IMR-90 (cell line): ENCODE results near the gene ZDHHC14. TPM values are rescaled to one million over a fixed set of nuclear protein-coding genes. Genes with fewer than 3 reads are reported as not detected.

ENCODE experiments used
- ATAC-seq: fragments of 200-7000 bp; cut with Tn5 transposase; 2 replicates; pipeline ENCODE4 v1.9.1; 2020; ENCODE audit warnings: low read depth, mild to moderate bottlenecking, moderate library complexity
- BruUV-seq: library from RNA; stranded (reverse); fragments of 400-500 nt; replicated peaks from 2 replicates; lab custom pipeline; 2021; lab: Mats Ljungman, UMichigan
- CTCF ChIA-PET: fragments of 300-600 bp; formaldehyde crosslinking; extraction: SDS; loops from one replicate; lab custom pipeline; 2021; ENCODE audit warnings: antibody characterized with exemption; lab: Yijun Ruan, JAX
- POLR2A ChIA-PET: fragments of 300-600 bp; sonication (Branson Sonifier 250); formaldehyde crosslinking; loops from one replicate; lab custom pipeline; 2022; ENCODE audit warnings: antibody characterized with exemption; ENCODE audit not compliant: unreplicated experiment; lab: Charles Lee
- DNase-seq: peaks from one replicate; pipeline ENCODE4 v3.0.0; 2013
- H2AFZ ChIP-seq: replicated peaks from 2 replicates; pipeline ENCODE3; 2013; ENCODE audit warnings: low read length, mild to moderate bottlenecking; ENCODE audit not compliant: poor library complexity
- H2AK5ac ChIP-seq: 2 replicates; pipeline ENCODE4 v1.6.1; 2013; ENCODE audit warnings: low read depth, low read length, inconsistent platforms
- H2AK9ac ChIP-seq: replicated peaks from 2 replicates; pipeline ENCODE3; 2013; ENCODE audit warnings: mild to moderate bottlenecking, low read depth, low read length, moderate library complexity; ENCODE audit not compliant: poor library complexity
- H2BK120ac ChIP-seq: 2 replicates; pipeline ENCODE4 v1.6.1; 2013; ENCODE audit warnings: low read depth, low read length, inconsistent platforms
- H2BK15ac ChIP-seq: 3 replicates; pipeline ENCODE4 v1.6.1; 2013; ENCODE audit warnings: low read depth, low read length, inconsistent platforms
- H2BK20ac ChIP-seq: 2 replicates; pipeline ENCODE4 v1.6.1; 2013; ENCODE audit warnings: low read depth, mild to moderate bottlenecking, inconsistent platforms, low read length, moderate library complexity
- H2BK5ac ChIP-seq: 2 replicates; pipeline ENCODE4 v1.6.1; 2013; ENCODE audit warnings: mild to moderate bottlenecking, low read depth, low read length, inconsistent platforms; ENCODE audit not compliant: poor library complexity, severe bottlenecking
- H3K14ac ChIP-seq: replicated peaks from 2 replicates; pipeline ENCODE4 v1.6.1; 2013; ENCODE audit warnings: low read depth, low read length, inconsistent platforms
- H3K18ac ChIP-seq: 2 replicates; pipeline ENCODE4 v1.6.1; 2013; ENCODE audit warnings: low read depth, low read length, control low read depth
- H3K23ac ChIP-seq: 2 replicates; pipeline ENCODE4 v1.6.1; 2013; ENCODE audit warnings: low read depth, low read length, inconsistent platforms
- H3K27ac ChIP-seq: 2 replicates; pipeline ENCODE4 v1.5.1; 2013; ENCODE audit warnings: mild to moderate bottlenecking, control low read depth, low read length; ENCODE audit not compliant: insufficient read depth
- H3K27me3 ChIP-seq: 2 replicates; pipeline ENCODE4 v1.6.1; 2013; ENCODE audit warnings: low read length; ENCODE audit not compliant: control insufficient read depth, insufficient read depth
- H3K36me3 ChIP-seq: 2 replicates; pipeline ENCODE4 v1.6.1; 2013; ENCODE audit warnings: low read length, mixed read lengths; ENCODE audit not compliant: control insufficient read depth, insufficient read depth
- H3K4ac ChIP-seq: 2 replicates; pipeline ENCODE4 v1.6.1; 2013; ENCODE audit warnings: low read depth, low read length, inconsistent platforms
- H3K4me1 ChIP-seq: 2 replicates; pipeline ENCODE4 v1.6.1; 2013; ENCODE audit warnings: low read length, mixed read lengths; ENCODE audit not compliant: control insufficient read depth, insufficient read depth
- H3K4me2 ChIP-seq: 2 replicates; pipeline ENCODE4 v1.6.1; 2013; ENCODE audit warnings: low read depth, mild to moderate bottlenecking, control low read depth, low read length, moderate library complexity
- H3K4me3 ChIP-seq: 2 replicates; pipeline ENCODE4 v1.5.1; 2013; ENCODE audit warnings: low read depth, mild to moderate bottlenecking, control low read depth, low read length, moderate library complexity; ENCODE audit not compliant: insufficient read depth
- H3K56ac ChIP-seq: 2 replicates; pipeline ENCODE4 v1.6.1; 2013; ENCODE audit warnings: low read length, inconsistent platforms; ENCODE audit not compliant: insufficient read depth; ENCODE audit errors: extremely low read depth
- H3K79me1 ChIP-seq, 2 experiments: 2 replicates each; pipeline ENCODE4 v1.6.1; 2013; ENCODE audit warnings: low read length in 2 of 2, inconsistent platforms in 1 of 2, low read depth in 1 of 2
- H3K9ac ChIP-seq: 2 replicates; pipeline ENCODE4 v1.6.1; 2013; ENCODE audit warnings: low read depth, low read length, control low read depth
- H3K9me1 ChIP-seq: 2 replicates; pipeline ENCODE4 v1.6.1; 2013; ENCODE audit warnings: low read length, inconsistent platforms; ENCODE audit not compliant: insufficient read depth
- H3K9me3 ChIP-seq: 2 replicates; pipeline ENCODE4 v1.6.1; 2013; ENCODE audit warnings: low read length; ENCODE audit not compliant: control insufficient read depth, insufficient read depth
- H4K20me1 ChIP-seq: 2 replicates; pipeline ENCODE4 v1.6.1; 2013; ENCODE audit warnings: low read length, inconsistent platforms; ENCODE audit not compliant: insufficient read depth
- H4K5ac ChIP-seq: 2 replicates; pipeline ENCODE4 v1.6.1; 2013; ENCODE audit warnings: mild to moderate bottlenecking, low read depth, low read length, control low read depth
- H4K8ac ChIP-seq, 2 experiments: 2 replicates each; pipeline ENCODE4 v1.6.1; 2013; ENCODE audit warnings: low read depth in 2 of 2, low read length in 2 of 2, control low read depth in 1 of 2, inconsistent platforms in 1 of 2
- H4K91ac ChIP-seq: 2 replicates; pipeline ENCODE4 v1.6.1; 2013; ENCODE audit warnings: low read depth, low read length, inconsistent platforms; ENCODE audit not compliant: insufficient read depth
- BHLHE40 ChIP-seq: fragments of 150-350 bp; IDR thresholded peaks from 2 replicates; pipeline ENCODE4 v1.6.1; 2016; ENCODE audit warnings: mild to moderate bottlenecking, low read depth, low read length
- CHD1 ChIP-seq: IDR thresholded peaks from 2 replicates; pipeline ENCODE4 v1.6.1; 2012; ENCODE audit warnings: low read depth, low read length, improper control_type of control experiment
- MAZ ChIP-seq: IDR thresholded peaks from 2 replicates; pipeline ENCODE4 v1.6.1; 2012; ENCODE audit warnings: low read depth, mild to moderate bottlenecking, low read length, improper control_type of control experiment, moderate library complexity, borderline replicate concordance
- MXI1 ChIP-seq: IDR thresholded peaks from 2 replicates; pipeline ENCODE4 v1.6.1; 2012; ENCODE audit warnings: low read depth, mild to moderate bottlenecking, low read length, moderate library complexity, borderline replicate concordance
- NFE2L2 ChIP-seq: fragments of 150-350 bp; IDR thresholded peaks from 2 replicates; pipeline ENCODE4 v1.6.1; 2016; ENCODE audit warnings: low read depth, mild to moderate bottlenecking, low read length
- RAD21 ChIP-seq: IDR thresholded peaks from 2 replicates; pipeline ENCODE4 v1.6.1; 2012; ENCODE audit warnings: low read length, improper control_type of control experiment
- SMC3 ChIP-seq: fragments of 150-350 bp; IDR thresholded peaks from 2 replicates; pipeline ENCODE4 v1.6.1; 2016; ENCODE audit warnings: low read depth, mild to moderate bottlenecking, antibody characterized with exemption, low read length, moderate library complexity
- WGBS, 2 experiments: methylation state at CpG; one replicate each; pipeline versions ENCODE4 v1.1.5 to v1.1.7; 2013; ENCODE audit warnings: missing lambda C conversion rate in 2 of 2; ENCODE audit not compliant: insufficient read length in 1 of 2; ENCODE audit errors: extremely low coverage in 2 of 2; 5-methylcytosine and 5-hydroxymethylcytosine counted together
- dilution Hi-C: fragments of 300-500 bp; cut with HindIII; formaldehyde crosslinking; loops from one replicate; pipeline ENCODE4 v1.14.3; 2018; ENCODE audit warnings: low sequenced_read_pairs; ENCODE audit not compliant: unreplicated experiment
- in situ Hi-C: fragments of 300-500 bp; cut with MboI; formaldehyde crosslinking; loops from 3 replicates; pipeline ENCODE4 v1.14.3; 2019; ENCODE audit warnings: low sequenced_read_pairs, inconsistent platforms, mixed read lengths
- intact Hi-C: fragments of 100-400 bp; cut with micrococcal nuclease; formaldehyde crosslinking; loops from 2 replicates; pipeline ENCODE4 v1.10.0; 2022
- polyA plus RNA-seq, 3 experiments: library from polyadenylated mRNA; depleted of rRNA; stranded (reverse); fragments of >200 nt; gene quantifications; 2 replicates each; pipeline ENCODE4 v1.2.3, GENCODE V29; 2012; ENCODE audit warnings: low replicate concordance in 1 of 3
- total RNA-seq: library from RNA; depleted of rRNA; stranded (reverse); fragments of >200 nt; gene quantifications from 2 replicates; pipeline ENCODE4 v1.2.3, GENCODE V29; 2012
- TF ChIP-seq, protein P1 (sequence below): fragments of 150-350 bp; IDR thresholded peaks from 2 replicates; pipeline ENCODE4 v1.6.1; 2016; ENCODE audit warnings: low read depth, mild to moderate bottlenecking, low read length, moderate library complexity, borderline replicate concordance

ZDHHC14 gene
- total and polyA plus RNA-seq, 2 of the 4 experiments (the other 2 are of a cell fraction): 0.90 to 2.0 TPM

DNA sequence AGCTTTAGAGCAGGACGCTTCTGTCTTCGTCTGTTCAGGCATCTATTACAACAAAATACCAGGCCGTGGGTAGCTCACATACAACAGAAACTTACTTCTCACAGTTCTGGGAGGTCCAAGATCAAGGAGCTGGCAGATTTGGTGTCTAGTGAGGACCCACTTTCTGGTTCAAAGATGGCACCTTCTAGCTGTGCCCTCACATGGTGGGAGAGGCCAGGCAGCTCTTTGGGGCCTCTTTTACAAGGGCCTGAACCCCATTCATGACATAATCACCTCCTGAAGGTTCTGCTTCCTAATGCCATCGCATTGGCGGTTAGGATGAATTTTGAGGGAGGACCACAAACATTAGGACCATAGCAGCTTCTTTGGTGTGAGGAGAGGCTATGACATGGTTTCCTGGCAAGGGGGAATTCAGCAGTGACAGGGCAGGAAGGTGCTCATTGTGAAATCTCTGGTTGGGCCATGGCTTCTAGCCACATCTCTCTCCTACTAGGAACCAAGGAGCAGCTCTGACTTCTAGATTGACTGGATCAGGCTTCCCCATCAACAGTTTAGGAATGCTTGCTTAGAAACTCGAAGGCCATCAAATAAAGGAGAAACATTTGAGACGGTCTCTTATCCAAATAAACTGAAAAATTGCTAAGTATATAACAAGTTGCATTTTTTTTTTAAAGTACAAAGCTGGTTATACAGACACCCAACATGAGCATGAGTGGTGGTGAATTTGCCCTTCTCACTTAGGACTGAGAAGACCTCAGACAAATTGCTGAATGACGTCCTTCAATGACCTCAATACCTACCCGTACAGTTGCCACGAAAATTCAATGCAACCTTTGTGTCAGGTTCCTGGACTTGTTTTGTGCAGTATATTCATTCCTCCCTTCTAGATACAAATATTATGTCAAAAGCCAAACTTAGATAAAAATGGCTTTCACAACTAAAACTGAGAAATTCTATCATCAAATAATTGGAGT is 140.7 kb downstream of the ZDHHC14 start (continued):
- no peak for TF ChIP-seq CHD1

DNA sequence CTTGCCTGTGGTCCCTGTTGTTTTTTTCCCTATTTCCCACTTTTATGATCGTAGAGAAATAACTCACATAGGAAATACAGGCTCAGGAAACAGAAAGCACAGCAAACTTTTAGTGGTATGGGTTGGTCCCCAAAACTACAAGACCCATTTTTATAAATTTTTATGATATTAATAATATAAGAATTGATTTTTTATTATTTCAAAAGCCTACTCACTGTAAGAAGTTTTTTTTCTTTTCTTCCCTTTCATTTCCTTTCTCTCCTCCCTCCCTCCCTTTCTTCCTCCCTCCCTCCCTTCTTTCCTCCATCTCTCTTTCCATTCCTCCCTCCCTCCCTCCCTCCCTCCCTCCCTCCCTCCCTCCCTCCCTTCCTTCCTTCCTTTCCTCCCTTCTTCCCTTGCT is 141.5 kb downstream of the ZDHHC14 start:
- intact Hi-C loops: no loop called here
- Histone ChIP-seq H2AK9ac (no peak overlapping the region), H2BK15ac (no peak overlapping the region), H4K91ac (no peak overlapping the region), H2AK5ac (no peak overlapping the region), H3K4me2 (no peak overlapping the region), H2BK20ac (no peak overlapping the region), H3K4me3 (no peak overlapping the region), H3K18ac (no peak overlapping the region), H3K56ac (no peak overlapping the region), H2BK5ac (no peak overlapping the region), H4K20me1 (no peaks in the 10 kb centered on the region), H3K4me1 (peaks cover 3% of the 10 kb centered on the region; the same call in 1 of the 2 replicates), H3K36me3 (no peaks in the 10 kb centered on the region), H3K27me3 (no peaks in the 10 kb centered on the region), H3K23ac (no peak overlapping the region), H2AFZ (no peak overlapping the region), H4K5ac (no peak overlapping the region), H3K27ac (no peak overlapping the region), H4K8ac (no peak overlapping the region), H2BK120ac (no peak overlapping the region), H3K14ac (no peak overlapping the region), H3K4ac (no peak overlapping the region), H3K9me3 (no peaks in the 10 kb centered on the region), H3K9ac (no peak overlapping the region), H3K79me1 (no peaks in the 10 kb centered on the region), H3K9me1 (no peaks in the 10 kb centered on the region)
- no peak for TF ChIP-seq MAZ
- TF ChIP-seq, protein P1, sequence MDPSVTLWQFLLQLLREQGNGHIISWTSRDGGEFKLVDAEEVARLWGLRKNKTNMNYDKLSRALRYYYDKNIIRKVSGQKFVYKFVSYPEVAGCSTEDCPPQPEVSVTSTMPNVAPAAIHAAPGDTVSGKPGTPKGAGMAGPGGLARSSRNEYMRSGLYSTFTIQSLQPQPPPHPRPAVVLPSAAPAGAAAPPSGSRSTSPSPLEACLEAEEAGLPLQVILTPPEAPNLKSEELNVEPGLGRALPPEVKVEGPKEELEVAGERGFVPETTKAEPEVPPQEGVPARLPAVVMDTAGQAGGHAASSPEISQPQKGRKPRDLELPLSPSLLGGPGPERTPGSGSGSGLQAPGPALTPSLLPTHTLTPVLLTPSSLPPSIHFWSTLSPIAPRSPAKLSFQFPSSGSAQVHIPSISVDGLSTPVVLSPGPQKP: no peak
- TF ChIP-seq RAD21: no peak
- TF ChIP-seq MXI1: no peak
- no peak for TF ChIP-seq BHLHE40
- TF ChIP-seq SMC3: no peak
- no peak for TF ChIP-seq NFE2L2
- TF ChIP-seq CHD1: no peak
- POLR2A ChIA-PET: interaction anchor here (0.5 kb wide), 1 partner anchor 639 kb away, joined by 4 read pairs; no protein-coding TSS in a partner anchor
- WGBS, 2 experiments: no CpG with 5 or more reads among the region's 1 CpG
- BruUV-seq: no TSS peak
- CTCF ChIA-PET: interaction anchor here (0.6 kb wide), 1 partner anchor 39 kb away, joined by 3 read pairs; no protein-coding TSS in a partner anchor
- in situ Hi-C loops: no loop called here
- dilution Hi-C loops: no loop called here
- ATAC-seq (no peak), DNase-seq (no peak)
